ENCODE results near the gene STARD3. TPM values are rescaled to one million over a fixed set of nuclear protein-coding genes. Genes with fewer than 3 reads are reported as not detected.

STARD3 gene
- total and polyA plus RNA-seq, 4 donors = 27.4 to 79.7 (median 64.8) TPM

DNA sequence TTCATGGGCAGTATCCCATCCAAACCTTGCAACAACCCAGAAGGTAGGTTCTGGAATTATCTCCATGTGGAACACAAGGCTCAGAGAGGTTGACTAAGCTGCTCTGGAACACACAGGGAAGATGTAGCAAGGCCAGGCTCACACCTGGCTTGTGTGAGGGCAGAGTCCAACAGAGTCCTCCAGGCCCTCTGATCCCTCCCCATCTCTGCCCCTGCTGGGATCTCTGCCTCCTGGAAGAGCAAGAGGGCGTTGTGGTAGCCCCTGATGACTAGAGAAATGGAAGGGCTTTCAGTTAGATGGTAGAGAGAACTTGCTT lies 17.2 kb upstream of the STARD3 start:
- H3K36me3 ChIP-seq (ENCODE audit: control insufficient read depth in 4 of 4, insufficient read depth in 4 of 4, low read length in 4 of 4) = no peaks in the 10 kb centered on the region
- no peak overlapping the region for H3K27ac ChIP-seq (ENCODE audit: low read depth in 1 of 2, low read length in 1 of 2)
- 67 to 94% methylated on average over 1 of the region's 1 CpG for WGBS, 2 donors
- ATAC-seq (ENCODE audit: insufficient read depth, low FRiP score) = no peak
- H3K27me3 ChIP-seq (ENCODE audit: control insufficient read depth in 3 of 3, insufficient read depth in 3 of 3, low read length in 2 of 3) = peaks cover 0 to 20% (median 13%) of the 10 kb centered on the region in 3 donors
- H3K9me3 ChIP-seq (ENCODE audit: control insufficient read depth in 4 of 4, insufficient read depth in 3 of 4, low read length in 3 of 4) = peaks cover 0 to 3% (median 0%) of the 10 kb centered on the region in 4 donors
- TF ChIP-seq, protein P1, sequence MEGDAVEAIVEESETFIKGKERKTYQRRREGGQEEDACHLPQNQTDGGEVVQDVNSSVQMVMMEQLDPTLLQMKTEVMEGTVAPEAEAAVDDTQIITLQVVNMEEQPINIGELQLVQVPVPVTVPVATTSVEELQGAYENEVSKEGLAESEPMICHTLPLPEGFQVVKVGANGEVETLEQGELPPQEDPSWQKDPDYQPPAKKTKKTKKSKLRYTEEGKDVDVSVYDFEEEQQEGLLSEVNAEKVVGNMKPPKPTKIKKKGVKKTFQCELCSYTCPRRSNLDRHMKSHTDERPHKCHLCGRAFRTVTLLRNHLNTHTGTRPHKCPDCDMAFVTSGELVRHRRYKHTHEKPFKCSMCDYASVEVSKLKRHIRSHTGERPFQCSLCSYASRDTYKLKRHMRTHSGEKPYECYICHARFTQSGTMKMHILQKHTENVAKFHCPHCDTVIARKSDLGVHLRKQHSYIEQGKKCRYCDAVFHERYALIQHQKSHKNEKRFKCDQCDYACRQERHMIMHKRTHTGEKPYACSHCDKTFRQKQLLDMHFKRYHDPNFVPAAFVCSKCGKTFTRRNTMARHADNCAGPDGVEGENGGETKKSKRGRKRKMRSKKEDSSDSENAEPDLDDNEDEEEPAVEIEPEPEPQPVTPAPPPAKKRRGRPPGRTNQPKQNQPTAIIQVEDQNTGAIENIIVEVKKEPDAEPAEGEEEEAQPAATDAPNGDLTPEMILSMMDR (IDR thresholded peaks at IDR 0.05; ENCODE audit: control extremely low read depth, extremely low read depth) = no peak
- peaks cover 0 to 24% (median 1%) of the 10 kb centered on the region in 5 donors for H3K4me1 ChIP-seq (ENCODE audit: control insufficient read depth in 5 of 5, insufficient read depth in 5 of 5, low read length in 5 of 5)
- no peak for DNase-seq
- no peak overlapping the region for H3K4me3 ChIP-seq
- H3K9ac ChIP-seq (ENCODE audit: insufficient read depth in 1 of 2, low read length in 2 of 2) = no peak overlapping the region

DNA sequence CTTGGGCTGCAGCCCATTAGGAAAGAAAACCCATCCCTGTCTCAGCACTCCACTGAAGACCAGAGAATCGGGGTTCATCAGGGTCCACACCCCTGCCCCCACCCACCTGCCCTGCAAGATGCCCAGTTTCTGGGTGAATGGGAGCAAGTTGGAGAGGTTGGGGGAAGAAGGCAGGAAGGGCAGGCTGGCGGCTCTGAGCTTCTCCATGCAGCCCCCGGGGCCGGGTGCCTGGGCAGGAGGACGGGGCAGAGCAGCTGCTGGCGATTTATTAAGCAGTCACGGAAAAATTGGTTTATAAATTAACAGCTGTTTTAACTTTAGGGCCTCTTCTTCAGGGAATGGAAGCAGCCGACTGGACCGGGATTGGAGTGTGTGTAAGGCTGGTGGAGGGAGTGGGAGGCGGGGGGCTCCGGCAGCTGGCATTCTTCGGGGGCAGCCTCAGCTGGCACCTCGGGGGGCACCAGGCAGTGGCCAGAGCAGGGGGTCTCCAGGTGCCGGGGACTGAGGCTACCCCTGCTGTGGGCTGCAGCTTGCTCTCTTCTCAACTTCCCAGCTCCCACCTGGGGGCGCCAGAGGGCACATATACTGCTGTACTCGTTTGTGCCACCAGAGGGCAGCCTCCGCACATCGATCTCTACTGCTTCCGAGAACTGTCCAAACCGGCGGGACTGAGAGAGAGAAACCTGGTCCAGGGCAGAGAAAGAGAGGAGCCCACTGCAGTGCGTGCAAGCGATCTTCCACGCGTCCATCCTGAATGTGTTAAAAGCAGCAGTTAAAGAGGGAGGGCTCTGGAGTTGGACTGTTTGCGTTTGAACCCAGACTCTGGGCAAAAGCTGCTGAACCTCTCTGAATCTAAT lies 15.2 kb upstream of the STARD3 start:
- TF ChIP-seq, protein P1 (IDR thresholded peaks at IDR 0.05; ENCODE audit: control extremely low read depth, extremely low read depth) = peak; percentile 100
- H3K36me3 ChIP-seq (ENCODE audit: control insufficient read depth in 4 of 4, insufficient read depth in 4 of 4, low read length in 4 of 4) = no peaks in the 10 kb centered on the region
- peak; percentile 87 to 92 (median 89) for DNase-seq
- WGBS, 2 donors = 10 to 11% methylated on average over 26 of the region's 26 CpGs
- no peak overlapping the region for H3K4me3 ChIP-seq
- H3K9me3 ChIP-seq (ENCODE audit: control insufficient read depth in 4 of 4, insufficient read depth in 3 of 4, low read length in 3 of 4) = no peaks in the 10 kb centered on the region
- H3K9ac ChIP-seq (ENCODE audit: insufficient read depth in 1 of 2, low read length in 2 of 2) = no peak overlapping the region
- no peak overlapping the region for H3K27ac ChIP-seq (ENCODE audit: low read depth in 1 of 2, low read length in 1 of 2)
- H3K4me1 ChIP-seq (ENCODE audit: control insufficient read depth in 5 of 5, insufficient read depth in 5 of 5, low read length in 5 of 5) = peaks cover 0 to 43% (median 10%) of the 10 kb centered on the region in 5 donors
- peaks cover 0 to 16% (median 12%) of the 10 kb centered on the region in 3 donors for H3K27me3 ChIP-seq (ENCODE audit: control insufficient read depth in 3 of 3, insufficient read depth in 3 of 3, low read length in 2 of 3)
- peak; percentile 79 for ATAC-seq (ENCODE audit: insufficient read depth, low FRiP score)

DNA sequence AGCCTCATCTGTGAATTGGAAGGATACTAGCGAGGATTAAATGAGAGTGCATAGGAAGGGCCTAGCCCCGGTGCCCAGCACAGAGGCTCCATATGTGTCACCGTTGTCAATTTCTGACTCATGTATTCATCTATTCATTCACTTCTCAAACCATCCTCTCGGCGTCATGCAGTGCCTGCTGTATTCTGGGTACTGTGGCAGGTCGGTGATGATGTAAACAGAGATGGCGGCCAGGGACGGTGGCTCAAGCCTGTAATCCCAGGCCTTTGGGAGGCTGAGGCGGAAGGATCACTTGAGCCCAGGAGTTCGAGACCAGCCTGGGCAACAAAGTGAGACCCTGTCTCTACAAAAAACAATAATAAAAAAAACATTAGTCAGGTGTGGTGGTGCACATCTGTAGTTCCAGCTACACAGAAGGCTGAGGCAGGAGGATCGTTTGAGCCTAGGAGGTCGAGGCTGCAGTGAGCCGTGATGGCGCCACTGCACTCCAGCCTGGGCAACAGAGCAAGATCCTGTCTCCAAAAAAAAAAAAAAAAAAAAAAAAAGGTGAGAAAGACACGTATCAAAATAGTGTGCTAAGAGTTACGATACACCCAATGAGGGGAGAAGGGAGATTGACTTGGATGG lies 14.5 kb upstream of the STARD3 start:
- DNase-seq (no peak), ATAC-seq (ENCODE audit: insufficient read depth, low FRiP score) (no peak)
- peaks cover 0 to 11% (median 5%) of the 10 kb centered on the region in 3 donors for H3K27me3 ChIP-seq (ENCODE audit: control insufficient read depth in 3 of 3, insufficient read depth in 3 of 3, low read length in 2 of 3)
- H3K9me3 ChIP-seq (ENCODE audit: control insufficient read depth in 4 of 4, insufficient read depth in 3 of 4, low read length in 3 of 4) = no peaks in the 10 kb centered on the region
- no peak overlapping the region for H3K4me3 ChIP-seq
- no peak overlapping the region for H3K9ac ChIP-seq (ENCODE audit: insufficient read depth in 1 of 2, low read length in 2 of 2)
- H3K27ac ChIP-seq (ENCODE audit: low read depth in 1 of 2, low read length in 1 of 2) = no peak overlapping the region
- H3K4me1 ChIP-seq (ENCODE audit: control insufficient read depth in 5 of 5, insufficient read depth in 5 of 5, low read length in 5 of 5) = peaks cover 0 to 43% (median 10%) of the 10 kb centered on the region in 5 donors
- WGBS, 2 donors = 53 to 67% methylated on average over 16 of the region's 16 CpGs
- TF ChIP-seq, protein P1 (IDR thresholded peaks at IDR 0.05; ENCODE audit: control extremely low read depth, extremely low read depth) = no peak
- H3K36me3 ChIP-seq (ENCODE audit: control insufficient read depth in 4 of 4, insufficient read depth in 4 of 4, low read length in 4 of 4) = no peaks in the 10 kb centered on the region

All from lung (tissue), 12 donors.